GM12874 (cell line): ENCODE data around the gene MYO1C.

ENCODE experiments used
- TF ChIP-seq, protein P1 (sequence below): IDR thresholded peaks from 2 replicates; pipeline ENCODE4 v1.5.1; 2011; ENCODE audit warnings: low read depth, mild to moderate bottlenecking, control low read depth, low read length, moderate library complexity; ENCODE audit not compliant: insufficient read depth

MYO1C gene, protein sequence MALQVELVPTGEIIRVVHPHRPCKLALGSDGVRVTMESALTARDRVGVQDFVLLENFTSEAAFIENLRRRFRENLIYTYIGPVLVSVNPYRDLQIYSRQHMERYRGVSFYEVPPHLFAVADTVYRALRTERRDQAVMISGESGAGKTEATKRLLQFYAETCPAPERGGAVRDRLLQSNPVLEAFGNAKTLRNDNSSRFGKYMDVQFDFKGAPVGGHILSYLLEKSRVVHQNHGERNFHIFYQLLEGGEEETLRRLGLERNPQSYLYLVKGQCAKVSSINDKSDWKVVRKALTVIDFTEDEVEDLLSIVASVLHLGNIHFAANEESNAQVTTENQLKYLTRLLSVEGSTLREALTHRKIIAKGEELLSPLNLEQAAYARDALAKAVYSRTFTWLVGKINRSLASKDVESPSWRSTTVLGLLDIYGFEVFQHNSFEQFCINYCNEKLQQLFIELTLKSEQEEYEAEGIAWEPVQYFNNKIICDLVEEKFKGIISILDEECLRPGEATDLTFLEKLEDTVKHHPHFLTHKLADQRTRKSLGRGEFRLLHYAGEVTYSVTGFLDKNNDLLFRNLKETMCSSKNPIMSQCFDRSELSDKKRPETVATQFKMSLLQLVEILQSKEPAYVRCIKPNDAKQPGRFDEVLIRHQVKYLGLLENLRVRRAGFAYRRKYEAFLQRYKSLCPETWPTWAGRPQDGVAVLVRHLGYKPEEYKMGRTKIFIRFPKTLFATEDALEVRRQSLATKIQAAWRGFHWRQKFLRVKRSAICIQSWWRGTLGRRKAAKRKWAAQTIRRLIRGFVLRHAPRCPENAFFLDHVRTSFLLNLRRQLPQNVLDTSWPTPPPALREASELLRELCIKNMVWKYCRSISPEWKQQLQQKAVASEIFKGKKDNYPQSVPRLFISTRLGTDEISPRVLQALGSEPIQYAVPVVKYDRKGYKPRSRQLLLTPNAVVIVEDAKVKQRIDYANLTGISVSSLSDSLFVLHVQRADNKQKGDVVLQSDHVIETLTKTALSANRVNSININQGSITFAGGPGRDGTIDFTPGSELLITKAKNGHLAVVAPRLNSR

GRCh38 chr17:1492249-1493206, at the start of gene MYO1C:
Gene MYO1C, minus strand, starts transcription at chr17:1492686. Its CDS starts 199 bp downstream, at chr17:1492487.
- TF ChIP-seq, protein P1, sequence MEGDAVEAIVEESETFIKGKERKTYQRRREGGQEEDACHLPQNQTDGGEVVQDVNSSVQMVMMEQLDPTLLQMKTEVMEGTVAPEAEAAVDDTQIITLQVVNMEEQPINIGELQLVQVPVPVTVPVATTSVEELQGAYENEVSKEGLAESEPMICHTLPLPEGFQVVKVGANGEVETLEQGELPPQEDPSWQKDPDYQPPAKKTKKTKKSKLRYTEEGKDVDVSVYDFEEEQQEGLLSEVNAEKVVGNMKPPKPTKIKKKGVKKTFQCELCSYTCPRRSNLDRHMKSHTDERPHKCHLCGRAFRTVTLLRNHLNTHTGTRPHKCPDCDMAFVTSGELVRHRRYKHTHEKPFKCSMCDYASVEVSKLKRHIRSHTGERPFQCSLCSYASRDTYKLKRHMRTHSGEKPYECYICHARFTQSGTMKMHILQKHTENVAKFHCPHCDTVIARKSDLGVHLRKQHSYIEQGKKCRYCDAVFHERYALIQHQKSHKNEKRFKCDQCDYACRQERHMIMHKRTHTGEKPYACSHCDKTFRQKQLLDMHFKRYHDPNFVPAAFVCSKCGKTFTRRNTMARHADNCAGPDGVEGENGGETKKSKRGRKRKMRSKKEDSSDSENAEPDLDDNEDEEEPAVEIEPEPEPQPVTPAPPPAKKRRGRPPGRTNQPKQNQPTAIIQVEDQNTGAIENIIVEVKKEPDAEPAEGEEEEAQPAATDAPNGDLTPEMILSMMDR = no peak

DNA sequence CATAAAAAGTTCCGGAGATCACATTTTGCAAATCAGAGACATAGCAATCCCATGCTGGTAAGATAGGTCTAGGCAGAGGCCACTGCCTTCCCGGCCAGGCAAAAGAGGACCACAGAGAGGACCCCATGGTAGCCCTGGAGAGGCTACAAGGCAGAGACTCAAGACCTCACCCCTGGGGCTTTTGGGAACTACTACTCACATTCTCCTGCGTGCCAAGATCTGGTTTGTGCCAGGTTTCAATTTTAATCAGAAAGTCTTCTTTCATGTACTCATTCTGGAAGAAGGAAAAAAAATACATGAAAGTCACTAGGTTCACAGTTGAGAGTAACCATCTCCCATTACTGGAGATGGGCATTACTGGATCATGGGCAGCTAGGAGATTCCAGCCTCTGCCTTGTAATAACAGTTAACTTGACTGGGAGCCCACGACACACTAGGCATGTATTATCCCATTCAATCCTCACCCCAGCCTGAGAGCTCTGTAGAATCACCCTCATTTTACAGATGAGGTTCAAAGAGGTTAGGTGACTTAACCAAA, 49.0 kb upstream of the MYO1C start:
- TF ChIP-seq, protein P1 = no peak

DNA sequence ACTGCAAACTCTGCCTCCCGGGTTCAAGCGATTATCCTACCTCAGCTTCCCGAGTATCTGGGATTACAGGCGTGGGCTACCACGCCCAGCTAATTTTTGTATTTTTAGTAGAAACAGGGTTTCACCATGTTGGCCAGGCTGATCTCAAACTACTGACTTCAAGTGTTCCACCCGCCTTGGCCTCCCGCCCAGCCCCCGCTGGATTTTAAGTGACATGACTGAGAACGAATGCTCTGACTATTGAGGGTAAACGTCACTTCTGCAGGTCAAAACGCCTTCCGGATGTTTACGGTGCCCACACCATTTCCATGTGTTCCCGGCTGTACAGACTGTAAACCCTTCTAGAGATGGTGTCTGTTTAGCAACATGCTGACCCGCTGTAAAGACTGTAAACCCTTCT, 47.3 kb upstream of the MYO1C start:
- TF ChIP-seq, protein P1 = no peak

DNA sequence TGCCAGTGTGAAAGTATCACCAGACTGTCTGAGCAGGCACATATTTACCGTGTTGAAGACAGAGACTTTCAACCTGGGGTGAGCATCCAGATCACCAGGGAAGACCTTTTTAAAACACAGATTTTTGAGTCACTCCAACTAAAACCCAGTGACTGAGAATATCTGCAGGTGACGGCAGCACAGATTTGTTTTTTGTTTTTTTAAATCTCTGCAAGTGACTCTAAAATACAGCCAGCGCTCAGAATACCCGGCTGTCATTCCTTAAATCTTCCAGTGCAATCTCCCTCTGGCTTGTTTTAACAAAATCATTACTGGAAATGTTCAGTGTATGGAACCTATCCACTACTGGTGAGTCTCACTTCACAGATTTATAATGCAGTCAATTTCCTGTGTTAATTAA, 43.3 kb upstream of the MYO1C start:
- TF ChIP-seq, protein P1 = no peak

DNA sequence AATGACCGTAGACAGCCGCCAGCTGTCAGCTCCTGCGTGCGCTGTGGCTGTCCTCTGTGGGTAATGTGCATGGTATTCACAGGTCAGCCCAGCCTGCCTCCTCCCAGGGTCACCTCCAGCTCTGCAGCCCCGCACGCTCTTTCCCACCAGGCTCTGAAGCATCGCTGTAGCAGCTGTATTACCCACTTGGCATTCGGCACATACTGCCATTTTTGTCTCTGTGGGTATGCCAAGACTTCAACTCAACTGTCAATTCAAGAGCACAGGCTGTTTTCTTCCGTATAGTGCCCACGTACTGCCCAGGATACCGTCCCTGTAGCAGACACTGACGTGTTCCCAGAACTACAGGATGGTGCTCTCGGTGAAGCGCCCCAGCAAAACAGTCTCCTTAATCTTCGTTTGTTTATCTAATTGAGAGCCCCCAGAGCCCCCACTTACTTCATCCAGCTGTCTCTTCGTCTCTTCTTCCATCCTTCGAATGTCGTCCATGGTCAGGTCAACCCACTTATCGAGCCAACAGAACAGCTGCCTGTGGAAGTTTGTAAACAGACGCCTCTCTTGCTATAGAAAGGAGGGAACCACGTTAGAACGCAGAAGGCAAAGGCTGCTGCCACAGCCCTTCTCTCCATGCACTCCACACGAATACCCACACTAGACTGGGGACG, 41.3 kb upstream of the MYO1C start:
- TF ChIP-seq, protein P1 = no peak

DNA sequence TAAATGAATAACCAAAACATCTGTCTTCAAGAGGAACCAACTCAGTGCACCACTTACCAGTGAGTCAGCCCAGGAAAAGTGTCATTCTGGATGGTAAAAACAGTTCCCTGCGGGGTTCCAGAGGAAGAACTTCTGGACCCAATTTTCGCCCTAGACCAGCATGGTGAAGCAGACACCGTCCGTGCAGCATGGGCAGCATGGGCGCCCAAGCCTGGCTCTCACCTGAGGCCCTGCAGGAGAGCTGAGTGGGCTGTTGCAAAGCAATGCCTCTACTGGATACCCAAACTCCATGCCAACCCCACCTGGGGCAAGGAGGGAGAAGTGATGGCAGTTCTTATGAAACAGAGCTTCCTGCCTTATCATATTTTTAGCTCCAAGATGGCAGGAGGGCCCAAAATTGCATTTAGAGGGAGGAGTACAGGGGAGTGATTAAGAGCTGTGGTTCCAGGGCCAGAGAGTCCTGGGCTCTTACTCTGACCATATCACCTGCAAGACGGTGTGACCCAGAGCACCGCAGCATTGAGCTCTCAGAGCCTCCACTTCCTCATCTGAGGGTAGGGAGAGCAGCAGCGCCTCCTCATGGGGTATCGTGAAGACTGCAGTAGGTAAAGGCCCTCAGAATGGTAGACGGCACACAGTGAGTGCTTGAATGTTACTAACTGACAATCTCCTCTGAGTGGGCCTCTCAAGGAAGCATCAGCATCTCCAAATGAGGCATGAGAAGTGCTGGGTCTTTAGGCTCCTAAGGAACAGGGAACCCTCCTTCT, 40.5 kb upstream of the MYO1C start:
- TF ChIP-seq, protein P1 = peak; percentile 73
